ENCODE measurements around the gene KBTBD12.

DNA sequence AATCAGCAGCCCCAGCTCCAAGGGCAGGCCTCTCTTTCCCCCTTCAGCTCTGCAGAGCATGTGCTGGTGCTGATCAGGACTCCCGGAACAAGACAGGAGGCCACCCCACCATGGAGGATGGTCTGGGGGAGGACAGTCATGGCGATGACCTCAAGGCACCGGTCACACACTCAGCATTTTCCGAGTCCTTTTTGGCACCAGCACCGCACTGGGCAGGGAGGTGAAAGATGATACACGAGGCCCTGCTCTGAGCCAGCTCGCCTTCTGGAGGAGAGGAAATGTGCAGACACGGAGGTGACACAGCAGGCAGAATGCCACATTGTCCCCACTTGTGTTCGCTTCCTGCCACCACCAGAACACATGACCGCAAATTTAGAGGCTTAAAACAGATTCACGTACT is 75.4 kb downstream of the KBTBD12 start:
- TF ChIP-seq, protein P1, sequence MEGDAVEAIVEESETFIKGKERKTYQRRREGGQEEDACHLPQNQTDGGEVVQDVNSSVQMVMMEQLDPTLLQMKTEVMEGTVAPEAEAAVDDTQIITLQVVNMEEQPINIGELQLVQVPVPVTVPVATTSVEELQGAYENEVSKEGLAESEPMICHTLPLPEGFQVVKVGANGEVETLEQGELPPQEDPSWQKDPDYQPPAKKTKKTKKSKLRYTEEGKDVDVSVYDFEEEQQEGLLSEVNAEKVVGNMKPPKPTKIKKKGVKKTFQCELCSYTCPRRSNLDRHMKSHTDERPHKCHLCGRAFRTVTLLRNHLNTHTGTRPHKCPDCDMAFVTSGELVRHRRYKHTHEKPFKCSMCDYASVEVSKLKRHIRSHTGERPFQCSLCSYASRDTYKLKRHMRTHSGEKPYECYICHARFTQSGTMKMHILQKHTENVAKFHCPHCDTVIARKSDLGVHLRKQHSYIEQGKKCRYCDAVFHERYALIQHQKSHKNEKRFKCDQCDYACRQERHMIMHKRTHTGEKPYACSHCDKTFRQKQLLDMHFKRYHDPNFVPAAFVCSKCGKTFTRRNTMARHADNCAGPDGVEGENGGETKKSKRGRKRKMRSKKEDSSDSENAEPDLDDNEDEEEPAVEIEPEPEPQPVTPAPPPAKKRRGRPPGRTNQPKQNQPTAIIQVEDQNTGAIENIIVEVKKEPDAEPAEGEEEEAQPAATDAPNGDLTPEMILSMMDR (IDR thresholded peaks at IDR 0.05; ENCODE audit: extremely low read depth in 1 of 2, insufficient read depth in 1 of 2, low read depth in 1 of 2, low read length in 2 of 2): no peak
- TF ChIP-seq POLR2A (IDR thresholded peaks at IDR 0.05; ENCODE audit: low read depth, low read length) (no peak), EZH2 (IDR thresholded peaks at IDR 0.05; ENCODE audit: borderline replicate concordance, low read depth, low read length, severe bottlenecking) (no peak), POLR2AphosphoS5 (IDR thresholded peaks at IDR 0.05; ENCODE audit: insufficient read depth, low read depth, low read length) (no peak), JUN (IDR thresholded peaks at IDR 0.05; ENCODE audit: borderline replicate concordance, insufficient read depth, insufficient read length, low read depth) (no peak)
